HG02885 (cell line): ENCODE results near the gene OPCML.

Experiments used
- ATAC-seq: cut with Tn5 transposase; IDR thresholded peaks from one replicate; pipeline ENCODE4 v1.9.1; 2021; ENCODE audit warnings: mild to moderate bottlenecking; ENCODE audit not compliant: unreplicated experiment, poor library complexity

Gene OPCML

GRCh38 chr11:132846075-132846474 is 686.2 kb downstream of the OPCML start:
- no peak for ATAC-seq

GRCh38 chr11:132844956-132845696 is 687.2 kb downstream of the OPCML start:
- ATAC-seq, result no peak

- no peak for ATAC-seq
Measured at GRCh38 chr11:132840660-132841059, 691.6 kb downstream of the OPCML start.

GRCh38 chr11:132840191-132840590 is 692.1 kb downstream of the OPCML start:
- ATAC-seq, result no peak

- no peak for ATAC-seq
Measured at GRCh38 chr11:132839236-132839945, 692.9 kb downstream of the OPCML start.

GRCh38 chr11:132838627-132839026 is 693.7 kb downstream of the OPCML start:
- ATAC-seq, result no peak

GRCh38 chr11:132831272-132831671 is 701.0 kb downstream of the OPCML start:
- no peak for ATAC-seq

- ATAC-seq, result no peak
Measured at GRCh38 chr11:132824642-132825041, 707.7 kb downstream of the OPCML start.

GRCh38 chr11:132822276-132822675 is 710.0 kb downstream of the OPCML start:
- ATAC-seq, result no peak

- no peak for ATAC-seq
Measured at GRCh38 chr11:132821499-132821898, 710.8 kb downstream of the OPCML start.

GRCh38 chr11:132821014-132821413 is 711.3 kb downstream of the OPCML start:
- ATAC-seq, result no peak

- ATAC-seq, result no peak
Measured at GRCh38 chr11:132818951-132819350, 713.4 kb downstream of the OPCML start.

GRCh38 chr11:132817387-132817786 is 714.9 kb downstream of the OPCML start:
- ATAC-seq, result no peak

GRCh38 chr11:132814410-132814809 is 717.9 kb downstream of the OPCML start:
- no peak for ATAC-seq

- ATAC-seq, result no peak
Measured at GRCh38 chr11:132811649-132812048, 720.7 kb downstream of the OPCML start.

GRCh38 chr11:132809070-132809469 is 723.2 kb downstream of the OPCML start:
- no peak for ATAC-seq

- no peak for ATAC-seq
Measured at GRCh38 chr11:132804258-132804657, 728.0 kb downstream of the OPCML start.

- ATAC-seq, result no peak
Measured at GRCh38 chr11:132803436-132803835, 728.9 kb downstream of the OPCML start.

GRCh38 chr11:132802947-132803346 is 729.4 kb downstream of the OPCML start:
- no peak for ATAC-seq

GRCh38 chr11:132793831-132794230 is 738.5 kb downstream of the OPCML start:
- ATAC-seq, result no peak

- ATAC-seq, result no peak
Measured at GRCh38 chr11:132792341-132793140, 739.8 kb downstream of the OPCML start.
